ENCODE data around the gene FAM83E.
"Not testable (repeated sequence)": the region's sequence is repeated elsewhere in the genome, so short reads cannot be mapped to it uniquely, and the experiment has no call there.

The FAM83E gene

GRCh38 chr19:48639483-48640375 is 24.9 kb upstream of the FAM83E start:
- DNase-seq = no peak

GRCh38 chr19:48638831-48639381 is 24.0 kb upstream of the FAM83E start:
- no peak for DNase-seq

- peak; percentile 82 to 90 for DNase-seq
Measured at GRCh38 chr19:48637948-48638830, 23.3 kb upstream of the FAM83E start.

- DNase-seq = peak; percentile 82 to 100
Measured at GRCh38 chr19:48637449-48637947, 22.6 kb upstream of the FAM83E start.

- DNase-seq = peak in 1 of 2 donors; percentile 69
Measured at GRCh38 chr19:48636859-48637448, 22.1 kb upstream of the FAM83E start, which contains the start of gene DBP. Gene DBP (minus strand): TSS chr19:48637379. CDS start chr19:48636994, 385 bp downstream.

- no peak for DNase-seq
Measured at GRCh38 chr19:48635966-48636858, 21.3 kb upstream of the FAM83E start.

GRCh38 chr19:48635263-48635965 is 20.5 kb upstream of the FAM83E start:
- DNase-seq = peak in 1 of 2 donors; percentile 48

- DNase-seq = peak; percentile 58 to 80
Measured at GRCh38 chr19:48634424-48635262, 19.8 kb upstream of the FAM83E start.

GRCh38 chr19:48634036-48634342 is 19.1 kb upstream of the FAM83E start:
- DNase-seq = no peak

GRCh38 chr19:48633148-48634035 is 18.5 kb upstream of the FAM83E start:
- DNase-seq = no peak

- no peak for DNase-seq
Measured at GRCh38 chr19:48632692-48633147, 17.8 kb upstream of the FAM83E start.

- DNase-seq = not testable (repeated sequence)
Measured at GRCh38 chr19:48632286-48632685, 17.4 kb upstream of the FAM83E start.

GRCh38 chr19:48631225-48631624 is 16.3 kb upstream of the FAM83E start:
- no peak for DNase-seq

GRCh38 chr19:48630296-48631063 is 15.6 kb upstream of the FAM83E start:
- DNase-seq = no peak

GRCh38 chr19:48629599-48630295 is 14.9 kb upstream of the FAM83E start:
- no peak for DNase-seq

- DNase-seq = no peak
Measured at GRCh38 chr19:48629297-48629598, 14.4 kb upstream of the FAM83E start.

GRCh38 chr19:48628486-48629296 is 13.8 kb upstream of the FAM83E start:
- no peak for DNase-seq
